ENCODE measurements around the gene NWD2. TPM values are rescaled to one million over a fixed set of nuclear protein-coding genes. Genes with fewer than 3 reads are reported as not detected.
"Not testable (repeated sequence)": the region's sequence is repeated elsewhere in the genome, so short reads cannot be mapped to it uniquely, and the experiment has no call there.

Gene NWD2
- total and polyA plus RNA-seq, 3 donors from 2014 or later = 0.12 to 0.63 (median 0.50) TPM

DNA sequence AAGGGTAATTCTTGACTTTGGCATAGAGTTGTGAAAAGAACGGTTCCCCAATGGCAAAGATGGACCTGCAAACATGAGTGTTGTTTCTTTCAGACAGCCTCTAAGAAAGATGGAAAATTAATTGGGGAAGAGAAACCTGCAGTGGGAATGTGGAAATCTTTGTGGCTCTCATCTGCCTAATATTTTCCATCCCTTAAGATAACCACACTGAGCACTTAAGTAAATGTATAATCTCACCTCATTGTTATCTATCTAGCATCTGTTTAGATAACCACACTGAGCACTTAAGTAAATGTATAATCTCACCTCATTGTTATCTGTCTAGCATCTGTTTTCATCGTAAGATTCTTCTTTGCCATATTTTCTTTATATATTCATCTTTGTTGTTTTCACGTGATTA lies 149.3 kb downstream of the NWD2 start:
- Histone ChIP-seq H3K4me3 (no peak overlapping the region), H3K9me3 (no peaks in the 10 kb centered on the region), H3K27ac (no peak overlapping the region), H3K4me1 (no peaks in the 10 kb centered on the region), H3K36me3 (ENCODE audit: low read depth, missing control alignments) (no peaks in the 10 kb centered on the region), H3K27me3 (no peaks in the 10 kb centered on the region)
- WGBS, 2 donors = 84 to 86% methylated on average over 3 of the region's 3 CpGs
- intact Hi-C loops (cut with DNase I; ENCODE audit: low total_unique reads) = no loop called here
- no peak for TF ChIP-seq POLR2A (IDR thresholded peaks at IDR 0.05)
- no peak for DNase-seq

GRCh38 chr4:37397505-37397904 lies 153.0 kb downstream of the NWD2 start:
- Histone ChIP-seq H3K27me3 (no peaks in the 10 kb centered on the region), H3K27ac (no peak overlapping the region), H3K4me1 (no peaks in the 10 kb centered on the region), H3K36me3 (ENCODE audit: low read depth, missing control alignments) (no peaks in the 10 kb centered on the region), H3K9me3 (no peaks in the 10 kb centered on the region), H3K4me3 (no peak overlapping the region)
- WGBS, 2 donors = 77 to 87% methylated on average over 6 of the region's 6 CpGs
- intact Hi-C loops (cut with DNase I; ENCODE audit: low total_unique reads) = no loop called here
- no peak for DNase-seq
- no peak for TF ChIP-seq POLR2A (IDR thresholded peaks at IDR 0.05)
- TF ChIP-seq, protein P1, sequence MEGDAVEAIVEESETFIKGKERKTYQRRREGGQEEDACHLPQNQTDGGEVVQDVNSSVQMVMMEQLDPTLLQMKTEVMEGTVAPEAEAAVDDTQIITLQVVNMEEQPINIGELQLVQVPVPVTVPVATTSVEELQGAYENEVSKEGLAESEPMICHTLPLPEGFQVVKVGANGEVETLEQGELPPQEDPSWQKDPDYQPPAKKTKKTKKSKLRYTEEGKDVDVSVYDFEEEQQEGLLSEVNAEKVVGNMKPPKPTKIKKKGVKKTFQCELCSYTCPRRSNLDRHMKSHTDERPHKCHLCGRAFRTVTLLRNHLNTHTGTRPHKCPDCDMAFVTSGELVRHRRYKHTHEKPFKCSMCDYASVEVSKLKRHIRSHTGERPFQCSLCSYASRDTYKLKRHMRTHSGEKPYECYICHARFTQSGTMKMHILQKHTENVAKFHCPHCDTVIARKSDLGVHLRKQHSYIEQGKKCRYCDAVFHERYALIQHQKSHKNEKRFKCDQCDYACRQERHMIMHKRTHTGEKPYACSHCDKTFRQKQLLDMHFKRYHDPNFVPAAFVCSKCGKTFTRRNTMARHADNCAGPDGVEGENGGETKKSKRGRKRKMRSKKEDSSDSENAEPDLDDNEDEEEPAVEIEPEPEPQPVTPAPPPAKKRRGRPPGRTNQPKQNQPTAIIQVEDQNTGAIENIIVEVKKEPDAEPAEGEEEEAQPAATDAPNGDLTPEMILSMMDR (IDR thresholded peaks at IDR 0.05) = no peak

GRCh38 chr4:37400241-37400881 lies 155.8 kb downstream of the NWD2 start:
- whole genome bisulfite sequencing, 2 donors = 72 to 82% methylated on average over 2 of the region's 2 CpGs
- intact Hi-C loops (cut with DNase I; ENCODE audit: low total_unique reads) = no loop called here
- no peak for DNase-seq

DNA sequence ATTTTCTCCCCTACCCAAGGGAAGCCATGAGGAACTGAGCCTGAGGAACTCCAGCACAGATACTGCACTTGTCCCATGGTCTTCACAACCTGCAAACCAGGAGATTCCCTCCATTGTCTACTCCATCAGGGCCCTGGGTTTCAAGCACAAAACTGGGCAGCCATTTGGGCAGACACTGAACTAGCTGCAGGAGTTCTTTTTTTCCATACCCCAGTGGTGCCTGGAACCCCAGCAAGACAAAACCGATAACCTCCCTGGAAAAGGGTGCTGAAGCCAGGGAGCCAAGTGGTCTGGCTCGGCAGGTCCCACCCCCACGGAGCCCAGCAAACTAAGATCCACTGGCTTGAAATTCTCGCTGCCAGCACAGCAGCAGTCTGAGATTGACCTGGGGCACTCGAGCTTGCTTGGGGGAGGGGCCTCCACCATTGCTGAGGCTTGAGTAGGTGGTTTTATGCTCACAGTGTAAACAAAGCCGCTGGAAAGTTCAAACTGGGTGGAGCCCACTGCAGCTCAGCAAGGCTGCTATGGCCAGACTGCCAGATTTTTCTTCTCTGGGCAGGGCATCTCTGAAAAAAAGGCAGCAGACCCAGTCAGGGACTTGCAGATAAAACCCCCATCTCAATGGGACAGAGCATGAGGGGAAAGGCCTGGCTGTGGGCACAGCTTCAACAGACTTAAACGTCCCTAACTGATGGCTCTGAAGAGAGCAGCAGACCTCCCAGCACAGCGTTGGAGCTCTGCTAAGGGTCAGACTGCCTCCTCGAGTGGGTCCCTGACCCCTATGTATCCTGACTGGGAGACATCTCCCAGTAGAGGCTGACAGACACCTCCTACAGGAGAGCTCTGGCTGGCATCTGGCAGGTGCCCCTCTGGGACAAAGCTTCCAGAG lies 163.6 kb downstream of the NWD2 start:
- H3K27me3 ChIP-seq; DNase-seq; intact Hi-C loops (cut with DNase I; ENCODE audit: low total_unique reads); H3K36me3 ChIP-seq (ENCODE audit: low read depth, missing control alignments); H3K4me1 ChIP-seq; H3K27ac ChIP-seq; H3K4me3 ChIP-seq; H3K9me3 ChIP-seq: not testable (repeated sequence)
- 48 to 54% methylated on average over 7 to 9 of the region's 9 CpGs for WGBS, 2 donors

More at GRCh38 chr4:37400241-37400881, 155.8 kb downstream of the NWD2 start:
- Histone ChIP-seq H3K27ac (no peak overlapping the region), H3K27me3 (no peaks in the 10 kb centered on the region), H3K4me1 (no peaks in the 10 kb centered on the region), H3K9me3 (no peaks in the 10 kb centered on the region), H3K36me3 (ENCODE audit: low read depth, missing control alignments) (no peaks in the 10 kb centered on the region), H3K4me3 (no peak overlapping the region)
- TF ChIP-seq, protein P1 (IDR thresholded peaks at IDR 0.05) = no peak
- no peak for TF ChIP-seq POLR2A (IDR thresholded peaks at IDR 0.05)

DNA sequence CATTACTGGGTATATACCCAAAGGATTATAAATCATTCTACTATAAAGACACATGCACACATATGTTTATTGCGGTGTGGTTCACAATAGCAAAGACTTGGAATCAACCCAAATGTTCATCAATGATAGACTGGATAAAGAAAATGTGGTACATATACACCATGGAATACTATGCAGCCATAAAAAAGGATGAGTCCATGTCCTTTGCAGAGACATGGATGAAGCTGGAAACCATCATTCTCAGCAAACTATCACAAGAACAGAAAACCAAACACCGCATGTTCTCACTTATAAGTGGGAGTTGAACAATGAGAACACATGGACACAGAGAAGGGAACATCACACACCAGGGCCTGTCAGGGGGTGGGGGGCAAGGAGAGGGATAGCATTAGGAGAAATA lies 169.1 kb downstream of the NWD2 start:
- DNase-seq; H3K27me3 ChIP-seq; H3K4me3 ChIP-seq; H3K9me3 ChIP-seq; H3K27ac ChIP-seq; intact Hi-C loops (cut with DNase I; ENCODE audit: low total_unique reads); H3K36me3 ChIP-seq (ENCODE audit: low read depth, missing control alignments); H3K4me1 ChIP-seq: not testable (repeated sequence)
- 94 to 97% methylated on average over 2 of the region's 2 CpGs for WGBS, 2 donors

DNA sequence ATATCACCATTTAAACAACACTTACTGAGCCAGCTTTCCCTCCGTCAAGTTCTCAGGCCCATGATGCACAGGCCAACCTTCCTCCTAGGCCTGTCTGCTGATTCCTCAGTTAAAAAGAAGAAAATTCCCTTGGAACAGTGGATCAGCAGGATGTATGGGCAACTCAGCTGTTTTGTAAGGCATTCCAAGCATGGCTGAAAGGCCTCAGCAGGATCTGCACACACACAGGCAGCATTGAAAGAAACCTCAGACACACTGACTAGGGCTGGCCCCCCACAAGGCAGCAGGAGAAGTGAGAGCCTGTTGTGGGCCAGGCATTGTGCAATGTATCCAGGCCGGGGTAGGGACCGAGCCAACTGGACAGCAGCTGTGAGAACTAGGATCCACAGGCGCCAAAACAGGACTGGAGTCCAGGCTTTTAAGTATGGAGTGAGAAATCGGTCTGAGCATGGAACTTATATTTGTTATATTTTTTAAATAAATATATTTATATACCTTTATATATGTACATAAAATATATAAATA lies 171.4 kb downstream of the NWD2 start:
- Histone ChIP-seq H3K4me3 (no peak overlapping the region), H3K27ac (no peak overlapping the region), H3K9me3 (no peaks in the 10 kb centered on the region), H3K4me1 (no peaks in the 10 kb centered on the region), H3K27me3 (no peaks in the 10 kb centered on the region), H3K36me3 (ENCODE audit: low read depth, missing control alignments) (no peaks in the 10 kb centered on the region)
- intact Hi-C loops (cut with DNase I; ENCODE audit: low total_unique reads) = no loop called here
- no peak for DNase-seq
- WGBS, 2 donors = 78 to 80% methylated on average over 5 of the region's 5 CpGs
- TF ChIP-seq POLR2A (IDR thresholded peaks at IDR 0.05) = no peak
- TF ChIP-seq, protein P1 (IDR thresholded peaks at IDR 0.05) = no peak

All from testis (tissue), 3 donors.